GM18526 (cell line): Measurements from ENCODE around the gene SLC16A12.

Source experiments
- POLR2A ChIP-seq: IDR thresholded peaks from 3 replicates; pipeline ENCODE4 v1.6.1; 2011; ENCODE audit not compliant: insufficient read length; ENCODE audit errors: extremely low read depth

The SLC16A12 gene

GRCh38 chr10:89553064-89553734, 17.8 kb upstream of the SLC16A12 start:
- no peak for TF ChIP-seq POLR2A

- no peak for TF ChIP-seq POLR2A
Measured at GRCh38 chr10:89552213-89552612, 16.8 kb upstream of the SLC16A12 start.

DNA sequence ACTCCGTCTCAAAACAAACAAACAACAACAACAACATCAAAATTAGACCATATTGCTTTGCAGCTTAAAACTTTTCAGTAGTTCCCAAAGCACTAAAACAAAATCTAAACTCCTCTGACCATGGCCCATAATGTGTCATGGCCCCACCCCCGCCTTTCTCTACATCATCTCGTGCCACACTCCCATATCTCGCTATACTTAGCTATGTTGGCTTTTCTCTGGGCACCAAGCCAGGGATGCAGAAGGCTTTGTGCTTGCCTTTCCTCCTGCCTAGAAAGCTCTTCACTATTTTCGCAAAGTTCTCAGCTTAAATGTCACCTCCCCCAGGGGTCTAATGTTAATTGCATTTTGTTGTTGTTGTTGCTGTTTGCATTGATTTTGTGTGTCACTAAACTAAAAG, 15.1 kb upstream of the SLC16A12 start:
- TF ChIP-seq POLR2A: no peak

GRCh38 chr10:89549510-89549909, 14.1 kb upstream of the SLC16A12 start:
- no peak for TF ChIP-seq POLR2A

- TF ChIP-seq POLR2A: no peak
Measured at GRCh38 chr10:89548673-89549072, 13.3 kb upstream of the SLC16A12 start.

DNA sequence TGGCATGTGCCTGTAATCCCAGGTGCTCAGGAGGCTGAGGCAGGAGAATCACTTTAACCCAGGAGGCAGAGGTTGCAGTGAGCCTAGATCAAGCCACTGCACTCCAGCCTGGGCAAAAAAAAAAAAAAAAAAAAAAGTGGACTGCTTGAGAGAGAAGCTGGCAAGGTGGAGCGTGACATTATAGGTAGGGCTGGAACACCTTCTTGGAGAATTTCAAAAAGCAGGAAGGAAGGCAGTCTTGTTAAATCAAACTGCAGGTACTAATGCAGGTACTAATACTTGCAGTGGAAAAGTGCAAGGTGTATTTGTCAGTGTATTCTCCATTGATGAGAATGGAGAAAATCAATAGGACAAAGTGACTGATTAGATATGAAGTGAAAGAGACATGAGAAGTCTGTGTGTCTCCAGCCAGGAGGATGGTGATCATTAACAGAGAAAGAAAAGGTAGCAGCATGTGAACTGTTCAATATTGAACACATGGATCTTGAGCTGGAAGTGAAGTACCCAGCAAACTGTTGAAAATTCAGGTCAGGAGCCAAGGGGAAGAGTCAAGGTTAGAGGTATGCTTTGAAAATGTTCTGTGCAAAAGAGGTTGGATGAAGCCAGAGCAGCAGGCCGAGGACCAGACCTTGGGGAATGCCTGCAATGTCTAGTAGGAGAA, 12.6 kb upstream of the SLC16A12 start:
- TF ChIP-seq POLR2A: no peak

- no peak for TF ChIP-seq POLR2A
Measured at GRCh38 chr10:89543841-89544240, 8.4 kb upstream of the SLC16A12 start.

DNA sequence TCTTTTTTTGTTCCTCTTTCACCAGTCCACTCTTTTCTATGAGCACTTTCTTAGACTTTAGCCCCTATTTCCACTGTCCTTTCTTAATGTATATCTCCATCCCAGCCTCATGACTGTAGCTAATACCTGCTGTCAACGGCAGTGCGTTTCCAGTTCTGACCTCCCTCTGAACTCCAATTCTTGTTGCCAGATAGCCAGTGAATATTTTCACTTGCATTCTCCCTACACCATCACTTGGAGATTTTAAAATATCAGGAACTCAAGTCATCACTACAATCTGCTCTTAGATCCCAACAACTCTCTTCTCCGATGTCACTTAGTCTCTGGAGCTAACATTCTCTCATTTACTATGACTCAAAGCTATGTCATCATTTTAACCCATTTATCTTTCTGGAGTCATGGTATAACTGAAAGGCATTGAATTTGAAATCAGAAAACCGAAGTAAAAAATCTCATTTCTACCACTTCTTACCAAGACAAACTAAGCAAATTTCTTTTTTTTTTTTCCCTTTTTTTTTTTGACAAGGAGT, 5.1 kb upstream of the SLC16A12 start:
- no peak for TF ChIP-seq POLR2A

GRCh38 chr10:89537364-89537763, 2.0 kb upstream of the SLC16A12 start:
- no peak for TF ChIP-seq POLR2A

GRCh38 chr10:89536013-89536354, 590 bp upstream of the SLC16A12 start:
- no peak for TF ChIP-seq POLR2A

GRCh38 chr10:89534826-89535166, 598 bp downstream of the SLC16A12 start:
- TF ChIP-seq POLR2A: no peak

DNA sequence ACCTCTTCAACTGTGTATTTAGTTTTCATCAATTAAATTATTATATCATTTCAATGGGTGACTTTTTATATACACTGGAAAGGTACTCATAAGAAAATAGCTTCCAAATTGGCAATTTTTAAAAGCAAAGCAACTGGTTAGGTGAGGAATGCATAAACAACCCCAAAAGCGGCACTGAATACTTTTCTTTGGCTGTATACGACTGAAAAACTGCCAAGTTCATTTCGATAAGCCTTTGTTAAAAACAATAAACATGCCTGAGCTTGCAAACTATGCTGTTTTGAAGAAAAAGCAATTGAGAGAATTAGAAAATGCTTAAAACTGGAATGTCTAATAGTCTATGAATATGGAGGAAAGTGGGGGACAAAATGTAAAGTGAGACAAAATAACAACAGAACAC, 2.9 kb downstream of the SLC16A12 start:
- TF ChIP-seq POLR2A: no peak

DNA sequence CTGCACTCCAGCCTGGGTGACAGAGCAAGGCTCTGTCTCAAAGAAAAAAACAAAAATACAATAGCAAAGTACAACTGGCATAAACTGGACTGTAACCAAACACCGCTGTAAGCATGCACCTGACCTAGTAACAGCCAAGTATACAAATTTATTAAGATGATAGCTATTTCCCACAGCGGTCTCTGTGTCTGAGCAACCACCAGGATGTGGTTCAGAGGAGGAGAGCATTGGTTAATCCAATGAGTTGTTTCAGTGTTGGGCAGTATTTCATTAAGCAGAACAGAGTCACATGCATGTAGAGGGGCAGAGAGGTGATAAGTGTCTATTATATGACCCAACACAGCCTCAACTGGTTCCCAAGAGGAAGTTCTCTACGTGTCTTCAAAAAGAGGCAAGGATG, 4.0 kb downstream of the SLC16A12 start:
- TF ChIP-seq POLR2A: no peak

GRCh38 chr10:89526358-89526757, 9.0 kb downstream of the SLC16A12 start:
- no peak for TF ChIP-seq POLR2A

DNA sequence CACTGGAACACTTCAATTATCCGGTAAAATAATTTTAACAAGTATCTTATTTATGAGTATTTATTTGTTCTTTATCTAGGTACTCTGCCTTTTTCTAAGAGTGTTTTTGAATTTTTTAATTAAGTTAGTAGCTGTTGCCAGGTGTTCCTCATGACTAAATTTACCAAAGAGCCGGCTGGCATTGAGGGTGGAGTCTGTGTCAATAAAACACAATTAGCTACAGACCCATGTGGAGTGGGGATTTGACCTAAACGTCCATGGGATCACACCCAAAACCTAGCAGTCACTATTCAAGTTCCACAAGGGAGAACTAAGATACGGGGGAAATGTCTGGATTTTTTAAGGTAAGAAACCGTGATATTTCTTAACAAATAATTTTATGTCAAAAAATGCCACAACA, 9.8 kb downstream of the SLC16A12 start:
- no peak for TF ChIP-seq POLR2A

DNA sequence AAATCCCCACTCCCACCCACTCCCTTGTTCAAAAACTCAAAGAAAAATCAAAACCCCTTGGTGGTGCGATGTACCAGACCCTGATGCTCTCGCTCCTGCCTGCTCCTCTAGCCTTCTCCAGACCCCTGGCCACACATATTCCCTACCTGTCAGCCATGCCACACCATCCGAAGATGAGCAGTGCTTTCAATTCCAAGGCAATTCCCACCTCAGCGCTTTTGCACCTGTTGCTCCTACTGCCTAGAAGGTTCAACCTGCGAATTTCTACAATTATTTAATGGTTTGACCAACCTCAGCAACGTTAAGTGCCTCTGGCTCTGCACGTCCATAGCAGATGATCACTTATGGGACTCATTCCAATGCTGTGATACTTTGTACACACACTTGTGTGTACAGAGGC, 11.1 kb downstream of the SLC16A12 start:
- no peak for TF ChIP-seq POLR2A

GRCh38 chr10:89523274-89523673, 12.1 kb downstream of the SLC16A12 start:
- TF ChIP-seq POLR2A: no peak
